GM19023 (cell line): ENCODE measurements around the gene GDPD4.

Experiments used
- ATAC-seq: cut with Tn5 transposase; IDR thresholded peaks from one replicate; pipeline ENCODE4 v1.9.1; 2021; ENCODE audit warnings: mild to moderate bottlenecking, moderate library complexity; ENCODE audit not compliant: unreplicated experiment

Gene GDPD4

GRCh38 chr11:77178150-77178549 is 123.3 kb downstream of the GDPD4 start:
- no peak for ATAC-seq

DNA sequence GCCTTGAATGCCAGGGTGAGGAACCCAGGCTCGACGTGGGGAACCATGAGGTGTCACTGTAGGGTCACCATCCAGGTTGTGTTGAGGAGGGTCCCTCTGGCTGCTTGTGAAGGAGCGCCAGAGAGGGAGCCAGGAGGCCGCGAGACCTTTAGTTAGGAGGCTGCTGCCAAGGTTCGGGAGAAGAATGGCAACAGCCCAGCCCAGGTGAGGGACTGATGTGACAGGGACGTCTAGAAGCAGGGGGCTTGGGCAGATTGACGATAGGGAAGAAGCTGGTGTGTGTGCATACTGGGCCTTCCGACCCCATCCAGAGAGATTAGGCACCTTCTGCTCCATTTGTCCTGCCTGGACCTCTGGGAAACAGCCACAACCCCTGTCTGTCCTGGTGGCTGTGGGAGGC is 124.5 kb downstream of the GDPD4 start:
- ATAC-seq: no peak

DNA sequence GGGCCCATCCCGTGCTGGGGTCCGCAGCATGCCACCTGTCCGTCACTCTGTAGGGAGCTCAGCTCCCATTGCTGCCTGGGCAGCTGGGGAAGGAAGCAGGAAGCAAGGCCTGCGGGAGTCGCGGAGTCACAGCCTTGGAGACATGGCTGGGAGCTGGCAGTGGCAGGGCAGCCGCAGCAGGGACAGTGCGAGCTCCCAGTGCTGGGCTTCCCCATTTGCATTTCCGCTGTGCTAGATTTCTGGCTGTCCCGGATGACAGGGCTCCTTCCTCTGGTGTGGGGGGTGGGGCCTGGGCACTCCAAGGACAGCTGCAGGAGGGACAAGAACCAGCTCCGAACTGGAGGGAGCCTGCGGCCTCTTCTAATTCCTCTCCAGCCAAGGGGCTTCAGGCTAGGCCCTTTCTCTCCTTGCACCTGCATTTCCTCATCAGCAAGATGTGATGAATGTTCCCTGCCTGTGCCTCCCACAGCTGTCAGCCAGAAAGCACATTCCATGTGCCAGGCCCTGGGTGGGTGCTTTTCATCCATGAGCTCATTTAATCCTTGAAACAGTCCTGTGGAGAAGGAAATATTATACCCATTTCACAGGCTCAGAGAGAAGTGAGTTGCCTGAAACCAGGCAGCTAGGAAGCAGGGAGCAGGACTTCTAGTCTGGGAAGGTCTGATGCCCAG is 125.5 kb downstream of the GDPD4 start:
- ATAC-seq: no peak

DNA sequence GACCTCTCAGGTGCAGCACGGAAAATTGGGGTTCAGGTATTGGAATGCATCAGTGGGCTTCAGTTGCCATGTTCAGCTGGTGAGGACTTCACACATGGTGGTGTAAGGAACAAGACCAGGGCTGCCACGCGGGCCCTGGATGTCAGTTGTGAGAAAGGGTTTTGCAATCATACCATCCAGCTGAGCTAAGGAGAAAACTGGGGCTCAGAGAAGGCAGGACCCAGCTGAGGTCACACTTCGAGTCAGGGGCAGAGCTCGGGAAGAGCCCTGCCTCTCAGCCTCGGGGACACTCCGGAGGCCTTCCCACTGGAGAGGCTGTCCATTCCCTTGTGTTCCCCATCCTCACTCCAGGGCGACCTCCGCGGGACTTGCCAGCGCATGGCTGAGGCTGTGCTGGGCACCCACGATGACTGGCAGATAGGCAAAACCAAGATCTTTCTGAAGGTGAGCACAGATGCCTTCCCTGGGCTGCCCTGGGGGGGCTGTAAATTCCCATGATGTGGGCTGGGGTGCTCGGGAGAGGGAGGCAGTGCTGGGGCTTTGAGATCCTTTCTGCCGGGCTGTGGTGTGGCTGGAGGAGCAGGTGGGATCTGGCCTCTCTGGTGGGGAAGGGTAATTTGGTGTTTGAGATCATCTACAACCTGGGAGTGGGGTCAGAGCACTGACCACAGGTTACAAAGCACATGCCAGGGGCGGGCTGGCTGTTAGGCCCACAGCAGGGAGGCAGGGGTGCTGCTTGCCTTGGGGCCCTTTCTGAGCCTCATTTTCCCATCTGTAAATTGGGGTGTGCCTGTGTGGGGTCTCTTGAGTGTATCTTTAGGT is 126.3 kb downstream of the GDPD4 start:
- ATAC-seq: no peak

- no peak for ATAC-seq
Measured at GRCh38 chr11:77174559-77174958, 126.9 kb downstream of the GDPD4 start.

DNA sequence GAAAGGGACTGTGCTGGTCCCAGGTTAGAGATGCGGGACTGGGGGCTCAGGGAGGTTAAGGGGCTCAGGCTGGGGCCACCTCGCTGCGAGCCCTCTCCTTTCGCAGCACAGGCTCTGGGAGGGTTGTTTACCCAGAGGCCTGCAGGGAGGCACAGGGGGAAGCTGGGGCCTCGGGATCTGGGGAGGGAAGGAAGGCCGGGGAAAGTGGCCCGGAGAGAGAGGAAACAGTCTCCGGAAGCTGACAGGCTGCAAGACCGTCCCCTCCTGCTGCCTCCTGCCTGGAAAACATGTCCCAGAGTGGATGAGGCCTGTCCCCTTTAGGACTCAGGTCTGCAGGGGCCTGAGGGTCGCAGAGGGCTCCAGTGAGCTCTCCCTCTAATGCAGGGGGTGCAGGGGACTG is 128.0 kb downstream of the GDPD4 start:
- ATAC-seq: no peak

DNA sequence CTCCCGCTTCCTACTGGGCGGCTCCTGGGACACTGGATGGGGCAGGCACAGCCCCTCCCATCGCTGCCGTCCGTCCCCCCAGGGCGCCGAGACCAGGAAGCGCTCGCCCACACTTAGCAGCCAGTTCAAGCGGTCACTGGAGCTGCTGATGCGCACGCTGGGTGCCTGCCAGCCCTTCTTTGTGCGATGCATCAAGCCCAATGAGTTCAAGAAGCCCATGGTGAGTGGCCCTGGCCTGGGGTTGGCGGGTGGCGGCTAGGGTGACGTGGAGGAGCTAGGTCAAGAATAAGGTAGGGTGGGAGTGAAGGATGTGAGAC is 128.9 kb downstream of the GDPD4 start:
- no peak for ATAC-seq

DNA sequence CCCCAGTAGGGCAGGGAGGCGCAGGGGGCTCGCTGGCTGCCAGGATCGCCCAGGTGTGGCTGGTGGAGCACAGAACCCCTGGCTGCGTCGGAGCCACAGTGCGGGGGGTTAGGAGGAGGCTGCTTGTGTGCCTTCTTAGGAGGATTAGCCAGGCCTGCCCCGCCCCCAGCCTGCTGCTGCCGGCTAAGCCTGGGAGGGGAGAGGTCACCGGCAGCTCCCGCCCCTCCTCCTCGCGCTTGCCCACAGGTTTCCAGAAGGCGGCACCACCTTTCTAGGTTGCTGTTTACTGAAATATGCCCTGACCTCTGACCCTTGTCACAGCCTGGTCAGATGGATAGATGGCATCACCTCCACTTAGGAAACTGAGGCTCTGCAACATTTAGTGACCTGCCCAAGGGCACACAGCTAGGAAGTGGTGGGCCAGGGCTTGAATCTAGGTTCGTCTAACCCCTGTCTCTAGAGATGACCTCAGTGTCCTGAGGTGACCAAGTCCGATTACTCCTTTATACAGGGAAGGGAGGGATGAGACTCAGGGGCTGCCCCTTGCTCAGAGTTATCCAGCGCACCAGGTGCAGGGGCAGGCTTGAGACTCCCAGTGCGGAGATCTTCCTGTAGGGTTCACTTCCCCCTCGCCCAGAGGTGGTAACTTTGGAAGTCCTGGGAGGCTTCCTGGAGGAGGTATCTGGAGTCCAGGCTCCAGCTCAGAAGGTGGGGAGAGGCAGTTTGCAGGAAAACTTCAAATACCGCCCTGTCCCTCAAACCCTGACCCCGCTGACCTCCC is 129.4 kb downstream of the GDPD4 start:
- ATAC-seq: no peak

DNA sequence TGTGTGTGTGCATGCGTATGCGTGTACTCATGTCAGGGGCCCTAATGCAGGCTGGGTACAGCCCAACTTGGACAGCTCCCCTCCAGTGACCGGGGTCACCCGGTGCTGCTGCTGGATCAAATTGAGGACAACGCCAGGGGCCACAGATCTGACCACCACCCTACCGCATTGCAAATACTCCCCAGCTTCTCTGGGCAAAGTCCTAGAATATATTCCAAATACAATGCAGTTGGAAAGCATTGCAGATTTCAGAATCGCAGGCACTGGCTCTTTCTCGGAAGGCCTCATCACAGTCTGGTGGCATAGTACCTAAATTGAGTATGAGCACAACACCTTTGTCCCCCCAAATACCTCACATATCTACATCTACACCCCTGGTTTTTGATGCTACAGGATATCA is 130.2 kb downstream of the GDPD4 start:
- no peak for ATAC-seq

DNA sequence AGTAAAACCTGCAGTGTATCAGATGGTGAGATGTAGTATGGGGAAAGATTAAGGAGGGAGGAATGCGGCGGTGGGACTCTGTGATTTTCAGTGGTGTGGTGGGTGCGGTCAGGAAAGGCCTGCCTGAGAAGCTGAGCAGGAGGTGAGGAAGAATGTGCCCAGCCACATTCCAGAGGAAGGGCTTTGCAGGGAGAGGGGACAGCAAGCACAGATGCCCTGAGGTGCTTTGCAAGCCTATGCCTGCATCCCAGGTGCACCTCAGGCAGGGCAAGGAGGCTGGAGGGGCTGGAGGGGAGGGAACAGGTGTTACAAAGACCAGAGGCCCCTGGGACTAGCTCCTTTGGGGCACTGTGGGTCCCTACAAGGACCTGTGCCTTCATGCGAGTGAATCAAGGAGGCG is 131.4 kb downstream of the GDPD4 start:
- ATAC-seq: no peak

- ATAC-seq: no peak
Measured at GRCh38 chr11:77167791-77168190, 133.7 kb downstream of the GDPD4 start.

- no peak for ATAC-seq
Measured at GRCh38 chr11:77167111-77167626, 134.3 kb downstream of the GDPD4 start.
